Ishikawa (cell line): ENCODE results near the gene RNF115.

Source experiments
- EGR1 ChIP-seq: IDR thresholded peaks from 2 replicates; pipeline ENCODE4 v1.6.1; 2012
- EP300 ChIP-seq: IDR thresholded peaks from 2 replicates; pipeline ENCODE4 v1.6.1; 2012; ENCODE audit warnings: borderline replicate concordance
- NFIC ChIP-seq: IDR thresholded peaks from 2 replicates; pipeline ENCODE4 v1.6.1; 2012
- RAD21 ChIP-seq: IDR thresholded peaks from 2 replicates; pipeline ENCODE4 v1.6.1; 2012; ENCODE audit warnings: low read depth
- TAF1 ChIP-seq: IDR thresholded peaks from 2 replicates; pipeline ENCODE4 v1.6.1; 2012; ENCODE audit warnings: low read depth, mild to moderate bottlenecking
- TEAD4 ChIP-seq: IDR thresholded peaks from 2 replicates; pipeline ENCODE4 v1.6.1; 2012
- YY1 ChIP-seq: IDR thresholded peaks from 2 replicates; pipeline ENCODE4 v1.6.1; 2012; ENCODE audit warnings: low read depth
- TF ChIP-seq, protein P1 (sequence below): IDR thresholded peaks from 2 replicates; pipeline ENCODE4 v1.6.1; 2012; ENCODE audit warnings: low read depth, mild to moderate bottlenecking

DNA sequence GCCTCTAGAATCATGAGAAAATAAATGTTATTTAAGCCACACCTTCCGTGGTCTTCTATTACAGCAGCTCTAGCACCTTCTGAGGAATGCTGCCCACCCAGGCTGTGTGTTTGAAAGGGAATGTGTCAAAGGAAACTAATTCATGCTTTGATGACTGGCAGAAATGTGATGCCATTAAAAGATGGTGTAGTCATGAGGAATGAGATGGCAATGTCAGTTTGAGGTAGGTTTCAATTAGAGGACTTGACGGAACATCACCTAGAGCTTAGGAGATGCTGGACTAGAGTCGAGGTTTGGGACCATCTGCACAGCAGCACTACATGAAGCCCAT lies 127.3 kb downstream of the RNF115 start:
- TF ChIP-seq RAD21 (no peak), EGR1 (no peak), YY1 (no peak), TAF1 (no peak), EP300 (no peak), TEAD4 (no peak), NFIC (no peak)
- TF ChIP-seq, protein P1, sequence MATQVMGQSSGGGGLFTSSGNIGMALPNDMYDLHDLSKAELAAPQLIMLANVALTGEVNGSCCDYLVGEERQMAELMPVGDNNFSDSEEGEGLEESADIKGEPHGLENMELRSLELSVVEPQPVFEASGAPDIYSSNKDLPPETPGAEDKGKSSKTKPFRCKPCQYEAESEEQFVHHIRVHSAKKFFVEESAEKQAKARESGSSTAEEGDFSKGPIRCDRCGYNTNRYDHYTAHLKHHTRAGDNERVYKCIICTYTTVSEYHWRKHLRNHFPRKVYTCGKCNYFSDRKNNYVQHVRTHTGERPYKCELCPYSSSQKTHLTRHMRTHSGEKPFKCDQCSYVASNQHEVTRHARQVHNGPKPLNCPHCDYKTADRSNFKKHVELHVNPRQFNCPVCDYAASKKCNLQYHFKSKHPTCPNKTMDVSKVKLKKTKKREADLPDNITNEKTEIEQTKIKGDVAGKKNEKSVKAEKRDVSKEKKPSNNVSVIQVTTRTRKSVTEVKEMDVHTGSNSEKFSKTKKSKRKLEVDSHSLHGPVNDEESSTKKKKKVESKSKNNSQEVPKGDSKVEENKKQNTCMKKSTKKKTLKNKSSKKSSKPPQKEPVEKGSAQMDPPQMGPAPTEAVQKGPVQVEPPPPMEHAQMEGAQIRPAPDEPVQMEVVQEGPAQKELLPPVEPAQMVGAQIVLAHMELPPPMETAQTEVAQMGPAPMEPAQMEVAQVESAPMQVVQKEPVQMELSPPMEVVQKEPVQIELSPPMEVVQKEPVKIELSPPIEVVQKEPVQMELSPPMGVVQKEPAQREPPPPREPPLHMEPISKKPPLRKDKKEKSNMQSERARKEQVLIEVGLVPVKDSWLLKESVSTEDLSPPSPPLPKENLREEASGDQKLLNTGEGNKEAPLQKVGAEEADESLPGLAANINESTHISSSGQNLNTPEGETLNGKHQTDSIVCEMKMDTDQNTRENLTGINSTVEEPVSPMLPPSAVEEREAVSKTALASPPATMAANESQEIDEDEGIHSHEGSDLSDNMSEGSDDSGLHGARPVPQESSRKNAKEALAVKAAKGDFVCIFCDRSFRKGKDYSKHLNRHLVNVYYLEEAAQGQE: no peak
